Measurements from ENCODE around the gene CTNNBIP1.

The CTNNBIP1 gene

GRCh38 chr1:9881838-9882249 lies 28.2 kb downstream of the CTNNBIP1 start:
- no peak for DNase-seq (ENCODE audit: low read depth)
- H3K4me3 ChIP-seq (ENCODE audit: low read depth, low read length) = no peak overlapping the region
- no peak for TF ChIP-seq CTCF (IDR thresholded peaks at IDR 0.05; ENCODE audit: insufficient read depth, low read depth, low read length, missing control alignments)

- no peak overlapping the region for H3K4me3 ChIP-seq (ENCODE audit: low read depth, low read length)
- TF ChIP-seq CTCF (IDR thresholded peaks at IDR 0.05; ENCODE audit: insufficient read depth, low read depth, low read length, missing control alignments) = no peak
- no peak for DNase-seq (ENCODE audit: low read depth)
These were observed 31.7 kb downstream of the CTNNBIP1 start for GRCh38 chr1:9878404-9878803.

- TF ChIP-seq CTCF (IDR thresholded peaks at IDR 0.05; ENCODE audit: insufficient read depth, low read depth, low read length, missing control alignments) = no peak
- DNase-seq (ENCODE audit: low read depth) = no peak
- no peak overlapping the region for H3K4me3 ChIP-seq (ENCODE audit: low read depth, low read length)
These were observed 32.1 kb downstream of the CTNNBIP1 start for GRCh38 chr1:9877962-9878361.

GRCh38 chr1:9875636-9876000 lies 34.5 kb downstream of the CTNNBIP1 start:
- no peak for TF ChIP-seq CTCF (IDR thresholded peaks at IDR 0.05; ENCODE audit: insufficient read depth, low read depth, low read length, missing control alignments)
- no peak for DNase-seq (ENCODE audit: low read depth)
- H3K4me3 ChIP-seq (ENCODE audit: low read depth, low read length) = no peak overlapping the region

GRCh38 chr1:9874959-9875635 lies 35.0 kb downstream of the CTNNBIP1 start:
- no peak overlapping the region for H3K4me3 ChIP-seq (ENCODE audit: low read depth, low read length)
- DNase-seq (ENCODE audit: low read depth) = peak; percentile 84
- peak; percentile 95 for TF ChIP-seq CTCF (IDR thresholded peaks at IDR 0.05; ENCODE audit: insufficient read depth, low read depth, low read length, missing control alignments)

GRCh38 chr1:9874412-9874811 lies 35.7 kb downstream of the CTNNBIP1 start:
- DNase-seq (ENCODE audit: low read depth) = no peak
- no peak for TF ChIP-seq CTCF (IDR thresholded peaks at IDR 0.05; ENCODE audit: insufficient read depth, low read depth, low read length, missing control alignments)
- no peak overlapping the region for H3K4me3 ChIP-seq (ENCODE audit: low read depth, low read length)

- no peak for TF ChIP-seq CTCF (IDR thresholded peaks at IDR 0.05; ENCODE audit: insufficient read depth, low read depth, low read length, missing control alignments)
- DNase-seq (ENCODE audit: low read depth) = no peak
- H3K4me3 ChIP-seq (ENCODE audit: low read depth, low read length) = no peak overlapping the region
These were observed 36.1 kb downstream of the CTNNBIP1 start for GRCh38 chr1:9873992-9874391.
